Embryonic facial prominence (tissue), 1 donor: ENCODE results near the gene OXCT2.

Experiments used
- DNase-seq: peaks from one replicate; pipeline ENCODE4 v3.0.0-alpha.2; 2016; ENCODE audit errors: extremely low spot score

Gene OXCT2

GRCh38 chr1:39762550-39763540 lies 8.3 kb downstream of the OXCT2 start:
- no peak for DNase-seq

GRCh38 chr1:39761557-39762260 lies 9.4 kb downstream of the OXCT2 start:
- DNase-seq, result no peak

DNA sequence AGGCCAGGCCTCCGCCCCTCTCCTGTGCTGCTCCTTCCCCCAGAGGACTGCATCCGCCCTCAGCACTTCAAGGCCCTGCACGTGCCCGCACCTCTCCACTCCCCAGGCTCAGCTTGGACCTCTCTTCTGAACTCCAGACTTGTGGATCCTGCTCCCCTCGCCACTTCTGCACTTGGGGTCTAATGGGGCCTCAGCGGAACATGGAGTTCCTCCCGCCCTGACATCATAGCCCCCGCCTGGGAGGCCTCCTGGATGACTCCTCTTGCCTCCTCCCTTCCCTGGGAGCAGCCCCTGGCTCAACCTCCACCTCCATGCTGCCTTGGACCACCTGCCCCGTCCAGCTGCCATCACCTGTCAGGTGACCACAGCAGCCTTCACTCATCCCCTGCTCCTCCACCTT lies 10.1 kb downstream of the OXCT2 start:
- no peak for DNase-seq

- DNase-seq, result no peak
These were observed 10.8 kb downstream of the OXCT2 start for GRCh38 chr1:39760074-39761008.

- no peak for DNase-seq
These were observed 11.8 kb downstream of the OXCT2 start for GRCh38 chr1:39759436-39759726.

- no peak for DNase-seq
These were observed 12.4 kb downstream of the OXCT2 start for GRCh38 chr1:39758556-39759435.

- no peak for DNase-seq
These were observed 13.6 kb downstream of the OXCT2 start for GRCh38 chr1:39757501-39757900.

- DNase-seq, result no peak
These were observed 15.0 kb downstream of the OXCT2 start for GRCh38 chr1:39755965-39756659.

GRCh38 chr1:39754906-39755504 lies 16.1 kb downstream of the OXCT2 start:
- DNase-seq, result no peak

DNA sequence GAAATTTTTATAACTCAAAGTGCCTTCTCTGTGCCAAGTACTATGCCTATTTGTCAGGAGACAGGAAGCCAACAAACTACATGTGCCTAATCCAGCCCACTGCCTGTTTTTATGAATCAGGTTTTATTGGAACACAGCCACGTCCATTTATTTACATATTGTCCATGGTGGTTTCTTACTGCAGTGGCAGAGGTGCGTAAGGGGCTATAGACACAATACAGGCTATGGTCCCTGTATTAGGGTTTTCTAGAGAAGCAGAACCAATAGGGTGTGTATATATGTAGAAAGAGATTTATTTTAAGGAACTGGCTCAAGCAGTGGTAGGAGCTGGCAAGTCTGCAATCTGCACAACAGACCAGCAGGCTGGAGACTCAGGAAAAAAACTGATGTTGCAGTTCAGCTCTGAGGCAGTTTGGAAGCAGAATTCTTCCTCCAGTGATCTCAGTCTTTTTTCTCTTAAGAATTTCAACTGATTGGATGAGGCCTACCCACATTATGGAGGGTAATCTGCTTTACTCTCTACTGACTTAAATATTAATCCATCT lies 17.1 kb downstream of the OXCT2 start:
- DNase-seq, result no peak

GRCh38 chr1:39753132-39754025 lies 17.8 kb downstream of the OXCT2 start:
- DNase-seq, result no peak

DNA sequence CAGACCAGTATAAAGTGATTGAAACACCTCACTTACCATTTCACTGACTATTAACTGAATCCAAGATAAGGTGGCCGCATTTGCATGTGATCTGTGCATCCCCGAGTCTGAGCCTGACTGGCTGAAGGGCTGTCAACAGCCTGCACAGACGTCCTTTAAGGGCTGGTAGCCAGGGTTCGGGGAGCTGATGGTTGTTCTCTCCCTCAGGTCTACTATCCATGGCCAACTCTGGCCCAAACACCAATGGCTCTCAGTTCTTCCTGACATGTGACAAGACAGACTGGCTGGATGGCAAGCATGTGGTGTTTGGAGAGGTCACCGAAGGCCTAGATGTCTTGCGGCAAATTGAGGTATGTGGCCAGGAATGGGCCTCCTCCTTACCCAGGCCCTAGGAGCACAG lies 18.4 kb downstream of the OXCT2 start:
- no peak for DNase-seq

DNA sequence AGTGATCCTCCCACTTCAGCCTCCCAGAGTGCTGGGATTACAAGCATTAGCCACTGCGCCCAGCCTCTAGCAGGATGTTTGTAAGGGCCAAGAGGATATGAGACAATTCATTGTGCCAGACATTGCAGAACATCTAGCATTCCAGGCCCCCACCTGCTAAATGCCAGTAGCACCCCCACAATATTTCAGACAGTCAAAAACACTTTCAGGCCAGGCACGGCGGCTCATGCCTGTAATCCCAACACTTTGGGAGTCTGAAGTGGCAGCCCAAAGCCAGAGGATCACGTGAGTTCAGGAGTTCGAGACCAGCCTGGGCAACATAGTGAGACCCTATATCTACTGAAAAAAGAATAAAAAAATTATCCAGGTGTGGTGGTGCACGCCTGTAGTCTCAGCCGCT lies 19.6 kb downstream of the OXCT2 start:
- no peak for DNase-seq

- no peak for DNase-seq
These were observed 26.0 kb downstream of the OXCT2 start for GRCh38 chr1:39745016-39745670.

DNA sequence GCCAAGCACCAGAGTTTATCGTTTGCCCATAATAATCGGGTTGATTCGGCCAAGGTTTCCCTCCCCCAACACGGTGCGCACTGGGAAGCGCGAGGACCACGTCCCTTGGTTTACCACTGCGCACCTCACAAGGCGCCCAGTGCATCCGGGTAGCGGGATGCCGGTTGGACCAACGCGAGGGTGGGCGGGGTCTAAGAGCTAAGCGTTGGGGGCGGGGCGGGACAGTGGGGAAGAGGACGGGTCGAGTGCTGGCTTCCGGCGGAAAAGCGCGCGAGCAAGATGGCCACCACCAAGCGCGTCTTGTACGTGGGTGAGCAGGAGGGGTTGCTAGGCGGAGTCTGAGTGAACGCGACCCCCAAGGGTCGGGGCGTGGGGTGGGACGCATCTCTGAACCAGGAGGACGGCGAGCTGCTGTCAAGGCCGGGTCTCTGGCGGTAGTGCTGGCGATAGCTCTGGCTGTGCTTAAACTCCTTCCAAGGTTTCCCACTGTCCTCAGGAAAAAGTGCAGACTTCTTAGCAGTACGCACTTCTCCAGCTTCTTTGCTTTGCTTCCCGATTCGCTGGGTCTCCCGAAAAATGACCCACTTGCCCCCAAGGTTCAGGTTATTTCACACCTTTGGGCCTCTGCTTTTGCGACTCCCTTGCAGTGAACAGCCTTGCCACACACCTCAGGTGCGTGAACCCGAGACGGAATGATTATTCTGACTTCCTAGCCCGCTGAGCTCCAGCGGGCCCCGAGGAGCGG lies 32.4 kb downstream of the OXCT2 start, which contains the start of gene PPIE:
TSS of gene PPIE (plus strand) at position 261 of the 745 bp plus-strand sequence. CDS start at position 280, 19 bp downstream.
- peak; percentile 80 for DNase-seq

GRCh38 chr1:39737546-39738169 lies 33.5 kb downstream of the OXCT2 start:
- DNase-seq, result no peak

GRCh38 chr1:39735731-39736130 lies 35.4 kb downstream of the OXCT2 start:
- no peak for DNase-seq
